NCI-H1048 (cell line): ENCODE data around the gene MEF2C.

ENCODE experiments used
- DNase-seq: peaks from one replicate; lab custom pipeline; 2025; lab: John Stamatoyannopoulos, UW

Gene MEF2C

GRCh38 chr5:88888291-88888690, 5.3 kb upstream of the MEF2C start:
- no peak for DNase-seq

- DNase-seq, result no peak
Measured at GRCh38 chr5:88887342-88887741, 4.4 kb upstream of the MEF2C start.

- DNase-seq, result no peak
Measured at GRCh38 chr5:88886746-88887341, 3.9 kb upstream of the MEF2C start.

- no peak for DNase-seq
Measured at GRCh38 chr5:88886252-88886651, 3.3 kb upstream of the MEF2C start.

GRCh38 chr5:88885002-88885401, 2.0 kb upstream of the MEF2C start:
- no peak for DNase-seq

GRCh38 chr5:88884608-88884877, 1.6 kb upstream of the MEF2C start:
- DNase-seq, result no peak

GRCh38 chr5:88883836-88884607, 1.0 kb upstream of the MEF2C start:
- DNase-seq, result no peak

GRCh38 chr5:88882276-88883038, 527 bp downstream of the MEF2C start:
- no peak for DNase-seq

GRCh38 chr5:88881571-88881971, 1.4 kb downstream of the MEF2C start:
- no peak for DNase-seq

- no peak for DNase-seq
Measured at GRCh38 chr5:88880201-88880600, 2.8 kb downstream of the MEF2C start.

- no peak for DNase-seq
Measured at GRCh38 chr5:88879724-88880123, 3.3 kb downstream of the MEF2C start.

GRCh38 chr5:88878976-88879375, 4.0 kb downstream of the MEF2C start:
- DNase-seq, result no peak

- DNase-seq, result no peak
Measured at GRCh38 chr5:88877826-88878225, 5.2 kb downstream of the MEF2C start.

- no peak for DNase-seq
Measured at GRCh38 chr5:88876714-88877113, 6.3 kb downstream of the MEF2C start.

GRCh38 chr5:88875341-88876234, 7.4 kb downstream of the MEF2C start:
- DNase-seq, result no peak

- DNase-seq, result no peak
Measured at GRCh38 chr5:88873447-88873846, 9.5 kb downstream of the MEF2C start.

- no peak for DNase-seq
Measured at GRCh38 chr5:88872971-88873370, 10.0 kb downstream of the MEF2C start.

GRCh38 chr5:88870285-88870684, 12.7 kb downstream of the MEF2C start:
- no peak for DNase-seq

GRCh38 chr5:88868468-88869068, 14.4 kb downstream of the MEF2C start:
- DNase-seq, result no peak

- no peak for DNase-seq
Measured at GRCh38 chr5:88867638-88868037, 15.3 kb downstream of the MEF2C start.

GRCh38 chr5:88863523-88863922, 19.5 kb downstream of the MEF2C start:
- DNase-seq, result no peak
